HepG2 (cell line): ENCODE results near the gene DRAP1. TPM values are rescaled to one million over a fixed set of nuclear protein-coding genes. Genes with fewer than 3 reads are reported as not detected.

Experiments
- ARHGAP35 ChIP-seq: sonication (generic); formaldehyde crosslinking; IDR thresholded peaks from 2 replicates; pipeline ENCODE4 v1.9.0; 2022; ENCODE audit warnings: mild to moderate bottlenecking, inconsistent platforms, moderate library complexity, missing genetic modification reagents, borderline replicate concordance
- CBFB ChIP-seq: sonication (generic); formaldehyde crosslinking; IDR thresholded peaks from 2 replicates; pipeline ENCODE4 v1.4.0; 2020; ENCODE audit warnings: missing genetic modification reagents
- CBX1 ChIP-seq: IDR thresholded peaks from one replicate; pipeline ENCODE4 v1.6.1; 2016; ENCODE audit warnings: antibody characterized with exemption, low read depth
- CREB1 ChIP-seq, 2 experiments: fragments of 450-650 bp in 1 of 2; IDR thresholded peaks; 2 replicates each; pipeline ENCODE4 v1.6.1; 2016 to 2017; ENCODE audit warnings: control low read depth in 1 of 2, mild to moderate bottlenecking in 1 of 2, missing compliant biosample characterization in 1 of 2, missing genetic modification characterization in 1 of 2
- DZIP1 ChIP-seq: sonication (generic); formaldehyde crosslinking; IDR thresholded peaks from 2 replicates; pipeline ENCODE4 v1.5.0; 2020; ENCODE audit warnings: mild to moderate bottlenecking, missing genetic modification reagents
- GATAD2A ChIP-seq: IDR thresholded peaks from 2 replicates; pipeline ENCODE4 v1.6.1; 2016
- HDAC6 ChIP-seq: fragments of 200-600 bp; sonication (generic); IDR thresholded peaks from 2 replicates; pipeline ENCODE4 v1.7.0; 2017; ENCODE audit warnings: mild to moderate bottlenecking, antibody characterized with exemption, low read length, low read depth
- HIVEP1 ChIP-seq: sonication (generic); formaldehyde crosslinking; IDR thresholded peaks from 2 replicates; pipeline ENCODE4 v1.4.0; 2020; ENCODE audit warnings: mild to moderate bottlenecking, missing genetic modification reagents
- HOMEZ ChIP-seq: IDR thresholded peaks from 2 replicates; pipeline ENCODE4 v1.6.1; 2016; ENCODE audit warnings: low read depth
- KAT7 ChIP-seq: IDR thresholded peaks from 2 replicates; pipeline ENCODE4 v1.6.1; 2018; ENCODE audit warnings: borderline replicate concordance, missing compliant biosample characterization
- PAX8 ChIP-seq: sonication (generic); formaldehyde crosslinking; IDR thresholded peaks from 2 replicates; pipeline ENCODE4 v1.8.0; 2022; ENCODE audit warnings: mild to moderate bottlenecking, missing genetic modification reagents, borderline replicate concordance
- PHF21A ChIP-seq: sonication (generic); formaldehyde crosslinking; IDR thresholded peaks from 2 replicates; pipeline ENCODE4 v1.5.0; 2020; ENCODE audit warnings: mild to moderate bottlenecking, missing genetic modification reagents
- POLR2AphosphoS2 ChIP-seq: IDR thresholded peaks from 2 replicates; pipeline ENCODE4 v1.6.1; 2011; ENCODE audit warnings: low read depth, low read length, improper control_type of control experiment
- RARA ChIP-seq: IDR thresholded peaks from 2 replicates; pipeline ENCODE4 v1.6.1; 2016; ENCODE audit warnings: missing genetic modification reagents, missing compliant biosample characterization
- RXRB ChIP-seq: IDR thresholded peaks from 2 replicates; pipeline ENCODE4 v1.6.1; 2016; ENCODE audit warnings: borderline replicate concordance, missing genetic modification reagents, missing compliant biosample characterization
- SMAD3 ChIP-seq: sonication (generic); formaldehyde crosslinking; IDR thresholded peaks from 2 replicates; pipeline ENCODE4 v1.4.0; 2020; ENCODE audit warnings: missing genetic modification reagents
- SNRNP70 ChIP-seq: fragments of 200-400 bp; formaldehyde crosslinking; IDR thresholded peaks from 2 replicates; pipeline ENCODE4 v1.6.1; 2017; ENCODE audit warnings: mild to moderate bottlenecking, low read depth, low read length, moderate library complexity
- TBX3 ChIP-seq: fragments of 450-650 bp; IDR thresholded peaks from 2 replicates; pipeline ENCODE4 v1.6.1; 2017; ENCODE audit warnings: antibody characterized with exemption, mild to moderate bottlenecking, inconsistent platforms, borderline replicate concordance
- TEAD2 ChIP-seq: sonication (generic); formaldehyde crosslinking; IDR thresholded peaks from 2 replicates; pipeline ENCODE4 v1.9.0; 2021; ENCODE audit warnings: missing genetic modification reagents
- ZBTB1 ChIP-seq: sonication (generic); formaldehyde crosslinking; IDR thresholded peaks from 2 replicates; pipeline ENCODE4 v1.4.0; 2020; ENCODE audit warnings: missing genetic modification reagents, borderline replicate concordance
- ZNF33B ChIP-seq: sonication (generic); formaldehyde crosslinking; IDR thresholded peaks from 2 replicates; pipeline ENCODE4 v1.5.1; 2020; ENCODE audit warnings: mild to moderate bottlenecking, missing genetic modification reagents
- ZNF672 ChIP-seq: sonication (generic); formaldehyde crosslinking; IDR thresholded peaks from 2 replicates; pipeline ENCODE4 v1.8.1; 2022; ENCODE audit warnings: missing genetic modification reagents
- ZNF816 ChIP-seq: sonication (generic); formaldehyde crosslinking; IDR thresholded peaks from 2 replicates; pipeline ENCODE4 v1.8.0; 2022; ENCODE audit warnings: missing genetic modification reagents, mild to moderate bottlenecking, borderline replicate concordance
- polyA plus RNA-seq, 8 experiments: library from polyadenylated mRNA; depleted of rRNA in 3 of 8; stranded (reverse) in 7 of 8; unstranded in 1 of 8; fragments of >200 nt; fragmentation: Illumina TruSeq in 4 of 8; extraction: Trizol in 4 of 8; gene quantifications; 2 replicates each; pipeline versions ENCODE4 v1.2.1 to v1.2.3, GENCODE V29; 2011 to 2016; ENCODE audit warnings: low read depth in 4 of 8, missing spikeins in 1 of 8, mixed read lengths in 1 of 8; ENCODE audit not compliant: insufficient read depth in 1 of 8
- total RNA-seq, 5 experiments: library from RNA; depleted of rRNA; stranded (reverse); fragments of >200 nt; fragmentation: Illumina TruSeq; extraction: Trizol; gene quantifications; 2 replicates each; pipeline ENCODE4 v1.2.3, GENCODE V29; 2016; ENCODE audit warnings: low read depth in 1 of 5
- TF ChIP-seq, protein P1 (sequence below): sonication (generic); formaldehyde crosslinking; IDR thresholded peaks from 2 replicates; pipeline ENCODE4 v1.8.0; 2022; ENCODE audit warnings: missing genetic modification reagents, mild to moderate bottlenecking, borderline replicate concordance

Gene DRAP1
- total and polyA plus RNA-seq, 2 of the 13 experiments (the other 11 are each of a cell fraction or from before 2014, with no cell fraction given), result 46.8 to 52.3 TPM

DNA sequence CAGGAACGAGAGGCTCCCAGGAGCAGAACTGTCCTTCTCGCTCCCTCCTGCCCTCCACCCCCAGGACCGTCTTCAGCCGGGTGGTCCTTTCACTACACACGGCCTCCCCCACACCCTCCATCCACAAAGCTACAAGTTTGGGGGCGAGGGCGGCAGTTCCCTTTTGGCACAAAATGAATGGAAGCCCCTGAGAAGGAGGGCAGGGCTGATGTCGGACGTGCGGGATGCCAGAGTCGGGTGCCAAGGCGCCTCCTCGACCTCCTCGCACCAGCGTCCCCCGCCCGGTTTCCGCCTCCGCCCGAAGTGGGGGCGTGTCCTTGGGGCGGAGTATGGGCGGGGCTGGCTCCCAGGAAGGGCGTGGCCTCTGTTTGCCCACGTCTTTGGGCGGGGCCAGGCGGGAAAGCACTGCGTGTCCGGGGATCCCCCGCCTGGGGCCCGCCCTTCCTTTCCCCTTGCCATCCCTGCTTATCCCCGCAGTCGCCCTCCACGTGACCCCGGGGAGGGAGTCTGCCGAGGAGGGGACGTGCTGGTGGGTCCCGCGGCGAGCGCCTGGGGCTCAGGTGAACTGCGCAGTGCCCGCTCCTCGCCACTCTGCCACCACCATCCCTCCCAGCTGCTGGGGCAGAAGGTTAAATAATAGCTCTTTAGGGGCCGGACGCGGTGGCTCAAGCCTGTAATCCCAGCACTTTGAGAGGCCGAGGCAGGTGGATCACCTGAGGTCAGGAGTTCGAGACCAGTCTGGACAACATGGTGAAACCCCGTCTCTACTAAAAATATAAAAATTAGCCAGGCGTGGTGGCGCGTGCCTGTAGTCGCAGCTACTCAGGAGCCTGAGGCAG lies 45.7 kb upstream of the DRAP1 start (continued):
- TF ChIP-seq ZNF33B (CRISPR knock-in tag) (no peak), DZIP1 (CRISPR knock-in tag) (peak; percentile 64; the same call in 1 of the 2 replicates), CREB1 (IDR thresholded peaks at IDR 0.05) (no peak), CREB1 (CRISPR knock-in tag; IDR thresholded peaks at IDR 0.05) (no peak; the same call in 1 of the 2 replicates), TEAD2 (no peak), GATAD2A (0 out of 2 replicates have a peak, but pooled peaks have one; percentile 35), RXRB (peak; percentile 72; the same call in 1 of the 2 replicates), PAX8 (no peak), TBX3 (no peak), ARHGAP35 (CRISPR knock-in tag) (no peak; the same call in 1 of the 2 replicates), HDAC6 (no peak), CBX1 (no peak), SMAD3 (CRISPR knock-in tag) (no peak), KAT7 (CRISPR knock-in tag) (no peak), POLR2AphosphoS2 (no peak), SNRNP70 (no peak), PHF21A (CRISPR knock-in tag) (peak; percentile 51; the same call in 1 of the 2 replicates), CBFB (CRISPR knock-in tag) (no peak), HOMEZ (CRISPR knock-in tag) (no peak), ZNF672 (CRISPR knock-in tag) (peak; percentile 68; the same call in 1 of the 2 replicates), ZNF816 (CRISPR knock-in tag) (peak; percentile 82), HIVEP1 (CRISPR knock-in tag) (peak; percentile 100), RARA (peak; percentile 97), ZBTB1 (CRISPR knock-in tag) (no peak)
- TF ChIP-seq, protein P1, sequence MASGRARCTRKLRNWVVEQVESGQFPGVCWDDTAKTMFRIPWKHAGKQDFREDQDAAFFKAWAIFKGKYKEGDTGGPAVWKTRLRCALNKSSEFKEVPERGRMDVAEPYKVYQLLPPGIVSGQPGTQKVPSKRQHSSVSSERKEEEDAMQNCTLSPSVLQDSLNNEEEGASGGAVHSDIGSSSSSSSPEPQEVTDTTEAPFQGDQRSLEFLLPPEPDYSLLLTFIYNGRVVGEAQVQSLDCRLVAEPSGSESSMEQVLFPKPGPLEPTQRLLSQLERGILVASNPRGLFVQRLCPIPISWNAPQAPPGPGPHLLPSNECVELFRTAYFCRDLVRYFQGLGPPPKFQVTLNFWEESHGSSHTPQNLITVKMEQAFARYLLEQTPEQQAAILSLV (CRISPR knock-in tag), result peak; percentile 69
